Kidney capillary endothelial cell (primary cell): Measurements from ENCODE around the gene CFAP45.

Experiments
- DNase-seq: peaks from one replicate; pipeline ENCODE4 v3.0.0-alpha.2; 2018; ENCODE audit warnings: low spot score

The CFAP45 gene

DNA sequence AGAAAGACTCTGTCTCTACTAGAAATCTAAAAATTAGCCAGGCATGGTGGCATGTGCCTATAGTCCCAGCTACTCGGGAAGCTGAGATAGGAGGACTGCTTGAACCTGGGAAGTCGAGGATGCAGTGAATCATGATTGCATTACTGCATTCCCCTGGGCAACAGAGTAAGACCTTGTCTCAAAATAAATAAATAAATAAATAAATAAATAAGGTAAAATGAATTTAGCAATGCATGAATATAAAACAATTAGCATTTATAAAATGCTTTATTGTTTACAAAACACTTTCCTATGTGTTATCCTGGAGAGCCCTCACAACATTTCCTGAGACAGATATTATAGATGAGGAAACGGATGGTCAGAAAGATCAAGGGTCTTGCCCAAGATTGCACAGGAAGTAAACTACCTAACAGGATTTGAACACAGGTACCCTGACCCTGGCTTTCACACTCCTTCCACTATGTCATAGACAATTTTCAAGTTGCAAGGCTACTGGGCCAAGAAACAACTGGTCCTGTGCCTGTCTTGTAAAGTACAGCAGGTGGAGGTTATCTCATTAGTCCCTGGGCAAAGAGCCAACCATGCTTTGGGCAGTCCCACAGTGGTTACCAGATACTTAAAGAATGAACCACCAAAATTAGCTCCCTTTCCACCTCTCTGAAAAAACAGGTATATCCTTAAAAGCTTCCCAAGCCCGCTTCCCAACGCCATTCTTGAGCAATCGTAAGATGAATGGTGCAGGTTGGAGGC lies 22.1 kb downstream of the CFAP45 start:
- DNase-seq: no peak

DNA sequence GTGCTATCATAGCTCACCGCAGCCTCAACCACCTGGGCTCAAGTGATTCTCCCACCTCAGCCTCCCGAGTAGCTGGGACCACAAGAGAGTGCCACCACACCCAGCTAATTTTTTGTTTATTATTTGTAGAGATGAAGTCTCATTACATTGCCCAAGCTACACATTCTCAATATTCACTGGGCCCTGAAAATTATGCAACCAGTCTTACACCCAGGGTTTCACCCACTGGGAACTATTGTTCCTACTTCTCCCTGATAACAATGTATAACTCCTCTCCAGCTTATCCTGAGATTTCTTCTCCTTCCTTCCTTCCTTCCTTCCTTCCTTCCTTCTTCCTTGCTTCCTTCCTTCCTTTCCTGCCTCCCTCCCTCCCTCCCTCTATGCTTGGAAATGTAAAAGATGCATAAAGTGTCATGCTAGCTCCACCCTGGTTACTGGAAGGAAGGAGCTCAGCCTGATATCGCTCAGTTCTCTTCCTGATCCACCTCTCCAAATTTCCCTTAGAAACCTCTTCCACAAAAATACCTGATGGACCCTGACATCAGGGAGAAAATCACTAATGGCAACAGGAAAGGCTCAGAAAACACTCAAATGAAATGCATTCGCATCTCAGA lies 26.3 kb downstream of the CFAP45 start:
- DNase-seq: no peak

DNA sequence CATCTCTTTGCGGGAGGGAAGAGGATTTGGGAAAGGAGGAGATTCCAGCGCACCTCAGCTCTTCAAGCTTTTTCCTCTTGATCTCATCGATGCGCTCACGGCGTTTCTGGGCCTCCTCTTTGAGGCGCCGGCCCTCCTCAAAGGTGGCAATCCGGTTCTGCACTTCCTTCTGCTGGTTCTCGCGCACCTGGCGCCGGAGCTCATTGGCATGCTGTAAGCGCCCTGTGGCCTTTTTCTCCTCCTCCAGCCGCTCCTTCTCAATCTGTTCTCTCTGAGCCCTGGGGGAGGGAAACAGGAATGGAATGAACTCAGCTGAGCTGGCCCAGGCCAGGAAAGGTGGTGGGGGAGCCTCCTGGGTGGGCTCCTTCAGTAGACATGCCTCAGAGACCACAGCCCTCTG lies 27.1 kb downstream of the CFAP45 start:
- no peak for DNase-seq

DNA sequence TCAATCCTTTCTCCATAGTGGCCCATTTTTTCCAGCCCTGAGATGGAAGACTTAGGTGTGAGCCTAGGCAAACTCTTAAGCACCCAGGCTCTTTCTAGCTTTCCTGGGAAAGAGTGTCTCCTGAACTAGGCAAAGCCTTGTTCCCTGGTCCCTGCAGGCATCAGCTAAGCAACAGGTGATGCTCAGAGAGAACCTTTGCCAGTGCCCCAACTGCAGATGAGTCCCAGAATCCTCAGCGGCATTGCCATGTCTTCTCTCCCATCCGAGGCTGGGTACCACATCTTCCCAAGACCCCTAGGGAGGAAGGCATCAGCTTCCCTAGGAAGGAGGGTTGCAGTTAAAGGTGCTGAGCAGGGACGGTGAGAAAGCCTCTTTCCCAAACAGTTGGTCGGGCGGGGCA lies 29.3 kb downstream of the CFAP45 start:
- DNase-seq: no peak

DNA sequence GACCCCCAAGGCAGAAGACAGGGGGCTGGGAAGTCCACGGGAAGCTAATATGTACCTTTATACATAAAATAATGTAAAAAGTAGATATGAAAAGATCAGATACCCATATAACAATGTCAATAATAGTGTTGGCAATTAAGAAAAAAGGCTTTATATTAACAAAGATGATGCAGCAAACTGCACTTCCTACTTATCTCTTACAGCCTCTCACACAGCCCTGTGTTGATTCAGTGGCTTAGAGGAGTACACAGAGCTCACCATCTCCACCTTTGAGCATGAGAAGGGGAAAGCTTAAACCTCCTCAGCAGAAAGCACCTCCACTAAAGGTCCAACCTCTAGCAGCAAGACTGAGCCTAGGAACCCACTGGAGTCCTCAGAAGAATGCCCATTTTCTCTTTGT lies 30.4 kb downstream of the CFAP45 start:
- DNase-seq: no peak

DNA sequence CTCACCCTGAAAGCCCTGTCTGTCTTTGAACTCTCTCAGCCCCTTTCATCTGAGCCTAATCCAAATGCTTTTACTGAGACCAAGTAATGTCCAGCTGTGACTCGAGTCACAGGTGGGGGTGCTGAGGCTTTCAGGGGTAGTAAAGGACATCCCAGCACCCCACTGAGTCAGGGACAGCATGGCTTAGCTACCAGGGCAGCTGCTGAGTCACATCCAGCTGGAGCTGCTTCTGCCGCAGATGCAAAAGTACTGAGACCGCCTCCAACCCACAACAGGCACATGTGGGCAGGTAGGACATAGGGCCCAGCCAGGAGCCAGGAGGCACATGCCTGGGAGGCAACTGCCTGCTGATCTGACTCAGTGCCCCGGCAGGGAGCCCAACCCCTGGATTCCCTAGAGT lies 30.8 kb downstream of the CFAP45 start:
- no peak for DNase-seq

DNA sequence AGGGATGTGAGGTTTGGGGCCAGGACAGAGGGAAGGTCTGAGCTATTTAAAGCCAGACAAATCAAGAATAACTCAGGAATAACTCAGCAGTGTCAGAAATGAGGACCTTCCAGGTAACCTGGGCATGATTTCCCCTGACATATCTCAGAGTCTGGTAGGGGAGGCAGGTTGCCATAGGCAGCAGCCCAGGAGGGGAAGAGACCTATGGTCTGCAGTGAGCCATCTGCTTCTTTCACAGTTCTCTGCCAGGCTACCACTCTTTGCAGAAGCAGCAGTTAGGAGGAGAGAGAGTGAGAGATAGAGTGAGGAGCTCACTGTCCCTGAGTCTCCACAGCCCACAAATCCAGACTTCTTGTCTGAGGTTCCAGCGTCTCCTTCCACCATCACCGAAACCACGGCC lies 31.2 kb downstream of the CFAP45 start:
- DNase-seq: no peak

DNA sequence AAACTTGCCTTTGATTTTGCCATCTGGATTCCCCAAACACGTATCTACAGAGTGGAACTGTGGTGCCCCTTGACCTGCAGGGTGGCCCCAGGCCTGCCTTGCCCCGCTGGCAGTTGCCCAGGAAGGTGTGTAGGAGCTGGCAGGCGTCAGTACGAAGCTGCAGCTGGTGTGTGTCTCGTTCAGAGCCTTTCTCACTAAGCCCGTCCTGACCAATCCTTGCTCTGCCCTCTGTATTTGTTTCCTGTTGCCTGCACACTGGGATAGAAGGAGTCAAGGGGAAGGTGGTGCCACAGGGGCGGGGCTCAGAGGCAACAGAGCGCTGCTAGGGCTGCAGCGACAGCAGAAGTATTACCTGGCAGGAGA lies 32.3 kb downstream of the CFAP45 start:
- DNase-seq: no peak

DNA sequence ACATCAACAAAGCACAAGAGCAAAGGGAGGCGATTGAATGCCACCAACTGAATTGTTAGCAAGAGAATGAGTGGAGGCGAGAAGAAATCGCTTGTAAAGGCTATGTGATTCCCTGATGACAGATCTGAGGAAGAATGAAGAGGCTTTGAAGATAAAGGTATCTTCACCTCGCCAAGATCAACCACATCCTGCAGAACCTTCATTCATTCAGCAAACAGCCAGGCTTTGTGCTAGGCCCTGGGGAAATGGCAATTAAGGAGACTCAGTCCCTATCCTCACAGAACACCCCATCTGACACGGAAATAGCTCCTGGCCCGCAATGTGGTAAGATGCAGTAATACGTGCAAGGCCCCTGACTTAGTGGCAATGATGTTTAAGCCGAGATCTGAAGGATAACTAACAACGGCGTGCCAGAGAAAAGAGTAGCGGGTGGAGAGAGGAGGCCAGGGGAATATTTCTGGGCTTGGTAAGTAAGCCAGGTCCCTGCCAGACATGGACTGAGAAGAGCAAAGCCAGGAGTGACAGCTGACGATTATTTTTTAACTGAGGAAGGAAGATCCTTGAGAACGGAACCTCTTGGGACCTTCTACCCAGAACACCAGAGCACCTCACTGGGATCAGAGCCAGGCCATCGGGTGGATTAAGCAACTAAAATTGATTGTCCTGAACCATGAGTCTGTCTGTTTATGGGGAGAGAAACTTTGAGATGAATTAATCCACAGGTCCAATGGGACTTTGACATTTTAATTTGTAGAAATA lies 32.9 kb downstream of the CFAP45 start:
- no peak for DNase-seq

DNA sequence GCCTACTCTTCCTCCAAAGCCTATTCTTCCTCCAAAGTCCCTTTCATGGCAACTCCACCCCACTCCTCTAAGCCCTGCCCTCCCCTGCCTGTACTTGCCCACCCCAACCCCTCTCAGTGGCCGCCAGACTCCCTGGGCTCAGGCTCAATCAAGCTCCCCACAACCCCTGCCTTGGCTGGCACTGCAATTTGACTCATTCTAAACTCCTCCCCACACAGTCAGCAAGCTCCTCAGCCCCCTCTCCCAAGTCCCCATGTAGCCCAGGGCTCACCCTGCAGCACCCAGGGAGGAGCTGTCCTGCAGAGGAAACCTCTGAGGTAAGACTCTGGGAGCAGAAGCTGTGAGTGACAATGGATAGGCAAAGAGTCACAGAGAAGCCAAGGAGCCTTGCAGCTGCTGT lies 33.9 kb downstream of the CFAP45 start:
- DNase-seq: no peak

DNA sequence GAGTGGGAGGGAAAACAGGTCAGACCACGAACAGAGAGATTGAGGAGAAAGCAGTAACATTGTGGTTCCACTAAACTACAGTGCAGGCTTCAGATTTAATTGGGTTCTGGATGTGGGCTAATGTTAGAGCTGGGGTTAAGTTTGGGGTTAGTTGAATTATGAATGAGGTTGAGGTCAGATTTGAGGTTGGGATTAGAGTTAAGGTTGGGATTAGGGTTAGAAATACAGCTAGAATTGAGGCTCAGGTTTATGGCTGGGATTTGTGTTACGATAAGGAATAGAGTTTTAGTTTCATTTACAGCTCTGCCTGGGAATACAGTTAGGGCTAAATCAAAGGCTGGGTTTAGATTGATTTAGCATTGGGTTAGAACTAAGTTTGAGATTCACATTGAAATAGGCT lies 35.7 kb downstream of the CFAP45 start:
- DNase-seq: no peak

DNA sequence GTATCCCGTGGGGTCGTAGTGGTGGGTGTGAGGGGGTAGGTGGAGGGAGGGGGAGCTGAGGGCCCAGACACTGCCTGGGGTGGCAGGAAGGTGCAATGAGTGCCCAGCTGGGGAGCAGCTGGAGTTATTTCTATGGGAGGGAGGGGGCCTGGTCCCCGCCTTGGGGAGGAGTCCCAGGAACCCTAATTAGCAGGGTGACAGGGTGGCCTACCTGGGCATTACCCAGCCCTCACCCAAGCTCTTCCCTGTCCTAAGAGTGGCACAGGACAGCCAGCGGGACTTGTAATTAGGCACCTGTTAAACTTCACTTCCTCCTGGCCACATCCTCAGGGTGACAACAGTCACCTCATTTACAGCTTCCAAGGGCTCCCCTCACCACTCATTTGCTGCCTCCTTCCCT lies 37.4 kb downstream of the CFAP45 start, which contains the start of gene VSIG8:
Gene VSIG8 (minus strand): TSS at position 101 of the 400 bp plus-strand sequence. CDS start 136 bp downstream, outside the sequence.
- DNase-seq: no peak

DNA sequence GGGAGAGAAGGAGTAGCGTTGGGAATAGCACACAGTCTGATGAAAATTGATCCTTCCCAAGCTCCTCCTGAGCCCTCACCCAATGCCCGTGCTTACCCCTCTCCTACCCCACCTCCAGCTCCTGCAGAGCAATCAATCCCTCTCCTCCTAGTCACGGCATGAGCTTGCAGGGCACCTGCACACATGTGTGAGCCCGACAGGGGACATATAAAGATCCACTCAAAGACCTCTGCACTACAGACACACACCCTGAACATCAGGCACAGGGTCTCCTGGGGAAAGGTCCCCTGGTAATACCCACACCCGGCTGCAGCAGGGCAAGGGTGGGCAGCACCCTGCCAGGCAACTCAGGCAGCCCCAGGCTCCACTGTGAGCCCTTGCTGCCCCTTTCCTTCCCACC lies 37.9 kb downstream of the CFAP45 start:
- DNase-seq: no peak

DNA sequence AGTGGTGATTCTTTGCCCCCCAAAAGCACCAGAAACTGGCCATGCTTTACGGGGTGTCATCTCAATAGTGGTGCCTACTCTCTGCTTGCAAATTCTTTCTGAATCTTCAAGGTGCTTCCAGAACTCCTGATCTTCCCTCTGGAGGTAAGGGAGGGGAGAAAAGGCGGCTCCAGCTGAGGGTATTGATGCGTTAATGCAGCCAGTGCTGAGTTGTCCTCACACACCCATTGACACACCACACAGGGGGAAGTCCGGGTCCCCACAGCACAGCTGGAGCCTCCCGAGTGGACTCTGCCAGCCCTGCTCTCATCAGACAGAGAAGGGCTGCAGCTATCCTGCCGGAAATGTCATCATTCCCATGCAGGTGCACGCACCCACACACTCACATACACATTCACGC lies 38.7 kb downstream of the CFAP45 start:
- DNase-seq: no peak

DNA sequence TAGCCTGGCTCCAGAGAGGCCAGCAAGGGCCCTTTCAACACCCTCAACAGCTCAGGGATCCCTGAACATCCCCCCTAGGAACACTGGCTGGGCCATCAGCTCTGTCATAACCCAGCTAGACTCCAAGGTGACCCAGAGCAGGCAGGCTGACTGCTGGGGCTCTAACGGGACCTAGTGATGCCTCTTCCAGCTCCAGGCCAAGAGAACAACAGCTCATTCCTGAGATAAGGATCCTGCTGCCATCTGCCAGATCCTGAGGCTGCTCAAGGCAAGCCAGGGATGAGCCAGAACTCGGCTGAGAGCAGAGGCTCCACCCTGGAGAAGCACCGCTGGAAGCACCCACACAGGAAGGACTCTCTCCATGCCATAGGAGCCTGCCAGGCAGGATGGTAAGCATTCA lies 39.5 kb downstream of the CFAP45 start:
- DNase-seq: no peak

DNA sequence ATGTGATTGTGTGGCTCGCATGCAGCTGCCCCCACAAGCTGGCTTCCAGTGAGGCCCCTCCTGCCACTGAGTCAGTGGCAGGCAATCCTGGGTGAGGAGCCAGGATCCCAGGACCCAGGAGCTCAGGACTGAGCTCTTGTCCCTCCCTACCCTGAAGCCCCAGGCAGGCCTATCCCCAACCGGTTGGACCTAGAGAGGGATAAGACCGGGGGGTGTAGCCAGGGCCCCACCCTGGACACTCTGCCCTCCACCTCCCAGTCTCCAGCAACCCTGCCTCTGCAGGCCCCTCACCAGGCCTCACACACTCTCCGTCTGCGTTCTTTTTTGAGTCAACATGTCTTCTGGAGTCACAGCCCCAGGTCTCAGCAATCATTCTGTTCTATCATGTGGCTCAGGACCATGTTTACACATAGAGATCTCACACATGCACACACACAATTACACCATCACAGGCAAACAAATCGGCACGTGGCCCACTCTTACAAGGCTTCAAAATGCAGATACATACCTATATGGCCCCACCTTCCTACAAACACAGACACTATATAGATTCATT lies 40.1 kb downstream of the CFAP45 start:
- DNase-seq: no peak

DNA sequence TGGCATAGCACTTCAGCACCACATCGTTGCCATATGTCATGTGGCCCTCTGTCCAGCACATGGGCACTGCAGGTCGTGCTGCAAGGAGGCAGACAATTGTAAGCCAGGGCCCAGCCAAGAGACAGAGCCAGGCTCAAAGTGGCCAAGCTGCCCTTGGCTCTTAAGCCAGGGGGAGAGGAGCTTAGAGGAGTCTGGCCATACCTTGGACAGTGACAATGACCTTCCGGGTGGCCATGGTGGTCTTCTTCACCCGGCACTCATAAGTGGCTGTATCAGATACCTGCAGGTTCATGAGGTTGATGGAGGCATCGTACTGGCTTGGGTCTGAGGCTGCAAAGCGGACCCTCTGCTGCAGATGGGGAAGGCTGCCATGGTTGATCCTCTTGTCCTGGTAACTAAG lies 42.1 kb downstream of the CFAP45 start:
- DNase-seq: no peak

DNA sequence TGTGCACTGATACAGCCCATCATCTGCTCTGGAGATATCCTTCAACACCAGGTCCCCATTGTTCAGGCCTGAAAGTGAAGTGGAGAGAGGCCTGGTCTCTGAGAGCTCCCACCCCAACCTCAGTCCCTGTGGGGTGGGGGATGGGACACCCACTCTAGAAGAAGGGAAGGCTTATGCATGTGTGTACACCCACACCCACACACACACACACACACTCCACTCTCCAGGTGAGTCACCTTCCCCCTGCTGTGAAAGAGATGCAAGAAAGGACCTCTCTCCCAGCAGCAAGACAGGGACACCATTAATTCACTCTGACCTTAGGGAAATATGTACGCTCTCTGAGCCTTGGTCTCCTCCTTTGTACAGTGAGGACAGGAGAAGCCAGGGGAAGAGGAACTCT lies 43.4 kb downstream of the CFAP45 start:
- no peak for DNase-seq

DNA sequence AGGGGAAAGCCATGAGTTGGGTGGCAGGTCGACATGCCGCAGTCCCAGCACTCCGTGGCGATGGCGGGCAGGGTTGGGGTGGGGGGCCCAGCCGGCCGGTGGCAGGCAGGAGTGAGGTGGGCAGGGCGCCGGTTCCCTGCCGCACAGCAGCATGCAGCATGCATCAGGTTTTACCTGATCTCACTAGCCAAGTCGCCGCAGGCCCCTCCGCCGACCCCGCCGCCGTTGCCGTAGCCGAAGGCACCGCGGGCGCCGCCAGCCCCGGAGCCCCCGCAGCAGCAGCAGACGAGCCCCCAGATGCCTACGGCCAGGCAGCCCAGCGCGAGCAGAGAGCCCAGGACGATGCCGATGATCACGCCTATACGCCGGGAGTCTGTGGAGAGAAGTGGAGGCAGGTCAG lies 44.3 kb downstream of the CFAP45 start:
- DNase-seq: no peak

DNA sequence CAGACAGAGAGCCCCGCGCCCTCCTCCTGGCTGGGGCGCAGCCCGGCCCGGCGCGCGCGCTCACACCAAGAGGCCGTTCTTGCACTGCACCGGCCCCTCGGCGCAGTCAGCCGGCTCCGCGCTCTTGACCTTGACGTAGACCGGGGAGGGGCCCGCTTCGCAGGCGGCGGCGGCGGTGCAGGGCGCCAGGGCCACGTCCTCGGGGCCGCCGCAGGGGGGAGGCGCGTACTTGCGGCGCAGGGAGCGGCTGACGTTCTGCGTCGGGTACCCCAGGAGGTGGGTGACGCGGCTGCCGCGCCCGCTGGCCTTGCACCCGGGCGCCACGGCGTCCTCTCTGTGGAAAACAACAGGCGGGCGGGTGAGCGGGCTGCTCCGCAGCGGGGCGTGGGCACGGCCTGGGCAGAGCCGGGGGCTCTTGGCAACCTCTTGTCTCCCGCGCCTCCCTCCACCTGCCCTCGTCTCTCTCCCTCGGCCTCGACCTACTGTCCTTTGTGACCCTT lies 45.2 kb downstream of the CFAP45 start:
- DNase-seq: peak; percentile 62

DNA sequence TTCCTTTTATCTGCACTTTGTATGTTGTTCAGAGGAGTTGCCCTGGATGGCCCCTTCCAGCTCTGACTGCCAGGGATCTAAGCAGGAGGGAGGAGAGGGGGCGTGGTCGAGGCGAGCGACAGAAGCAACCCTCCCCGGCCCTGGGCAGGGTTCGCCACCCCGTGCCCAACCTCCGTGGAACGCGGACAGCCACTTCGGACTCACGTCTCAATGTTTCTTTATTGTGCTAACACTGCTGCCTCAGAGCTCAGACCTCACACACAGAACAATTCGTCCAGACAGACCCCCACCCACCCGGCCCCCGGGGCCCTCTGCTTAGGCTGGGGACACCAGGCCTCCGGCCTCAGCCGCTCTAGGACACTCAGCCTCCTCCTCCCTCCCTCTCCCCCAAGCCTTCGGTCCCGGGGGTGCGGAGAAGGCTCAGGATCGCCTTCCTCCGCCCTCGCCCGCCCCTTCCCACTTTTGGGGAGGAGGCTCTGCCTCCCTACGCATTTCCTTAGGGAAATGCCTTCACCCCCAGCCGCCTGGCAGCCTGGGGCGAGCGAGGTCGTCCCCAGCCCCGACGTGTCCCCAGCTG lies 45.8 kb downstream of the CFAP45 start:
- DNase-seq: no peak

DNA sequence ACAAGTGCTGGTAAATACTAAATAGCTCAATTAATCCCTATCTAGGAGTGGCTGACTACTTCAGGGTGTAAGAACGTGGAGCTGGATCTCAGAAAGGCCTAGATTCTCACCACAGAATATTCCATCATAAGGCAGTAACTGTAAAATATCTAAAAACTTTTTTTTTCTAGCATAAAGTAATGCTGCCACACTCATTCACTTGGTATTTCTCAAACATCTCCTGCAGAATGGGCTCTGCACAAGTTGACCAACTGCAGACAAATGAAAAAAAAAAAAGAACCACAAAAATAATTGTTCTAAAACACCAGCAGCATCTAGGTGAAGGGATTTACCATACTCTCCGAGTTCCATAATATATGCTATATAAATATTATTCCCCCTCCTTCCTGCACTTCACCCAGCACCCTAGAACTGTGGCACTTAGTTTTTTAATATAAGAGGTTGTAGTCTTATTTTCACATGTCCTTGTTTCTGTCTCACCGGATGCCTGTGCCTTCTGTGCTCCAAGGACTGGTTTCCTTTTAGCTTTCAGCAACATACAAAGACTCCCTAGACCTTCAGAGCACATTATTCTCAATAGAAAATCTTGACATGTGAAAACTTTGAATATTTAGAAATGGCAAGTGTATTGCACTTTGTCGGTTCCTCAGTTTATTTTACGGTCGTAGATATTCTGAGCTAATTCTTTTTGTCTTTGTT lies 46.4 kb downstream of the CFAP45 start:
- peak; percentile 41 for DNase-seq
